ENCODE results near the gene KLHL25. TPM values are rescaled to one million over a fixed set of nuclear protein-coding genes. Genes with fewer than 3 reads are reported as not detected.

Gene KLHL25
- total and polyA plus RNA-seq, 2 experiments from 2014 or later: 2.0 to 7.1 TPM

DNA sequence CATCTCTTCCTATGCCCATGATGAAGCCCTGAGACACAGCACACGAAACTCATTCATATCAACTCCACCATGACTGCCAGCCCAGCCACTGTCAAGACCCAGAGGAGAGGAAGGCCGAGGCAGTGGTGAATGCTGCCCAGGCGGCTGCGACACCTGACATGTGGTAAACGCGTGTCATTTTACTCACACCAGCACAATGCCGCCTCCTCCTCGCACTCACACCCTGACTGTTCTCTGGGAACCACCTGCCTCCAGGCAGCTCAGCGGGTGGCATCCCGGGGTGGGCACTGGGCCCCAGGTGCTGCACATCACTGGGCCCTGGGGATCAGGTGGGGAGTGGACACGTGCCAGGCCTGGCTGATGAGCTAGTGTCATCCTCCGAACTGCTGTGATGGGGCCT lies 21.5 kb downstream of the KLHL25 start:
- no peaks in the 10 kb centered on the region for H4K20me1 ChIP-seq (ENCODE audit: insufficient read depth)

DNA sequence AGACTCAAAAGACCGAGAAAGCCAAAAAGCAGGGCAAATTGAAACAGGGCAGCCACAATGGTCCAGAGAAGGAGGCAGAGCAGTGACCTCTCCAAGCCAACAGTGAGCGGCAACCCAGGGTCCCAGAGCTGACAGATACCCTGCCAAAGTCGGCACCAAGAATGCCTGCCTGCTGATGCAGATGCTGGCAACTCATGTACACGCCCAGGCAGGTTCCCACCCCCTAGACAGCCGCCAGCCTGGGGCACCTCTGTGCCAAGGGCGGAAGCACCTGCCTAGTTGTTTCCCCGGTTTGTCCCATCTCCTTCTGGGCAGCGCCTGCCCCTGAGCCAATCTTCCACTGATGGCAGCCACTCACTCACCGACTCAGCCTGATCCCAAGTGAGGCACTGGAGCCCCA lies 22.1 kb downstream of the KLHL25 start:
- H3F3A ChIP-seq (ENCODE audit: insufficient read depth): no peaks in the 10 kb centered on the region
- no peak overlapping the region for H2AFZ ChIP-seq
- WGBS, 2 experiments (ENCODE audit: low coverage in 1 of 2, low lambda C conversion rate in 2 of 2, missing lambda C conversion rate in 2 of 2): 96 to 100% methylated on average over 7 to 9 of the region's 9 CpGs
- no peaks in the 10 kb centered on the region for H3K9me3 ChIP-seq (ENCODE audit: low read depth)
- peaks cover 11% of the 10 kb centered on the region; the same call in 1 of the 2 replicates for H3K79me2 ChIP-seq (ENCODE audit: insufficient read depth)
- no peak overlapping the region for H3K9ac ChIP-seq
- DNase-seq: no peak
- H3K4me2 ChIP-seq (ENCODE audit: unreplicated experiment): no peak overlapping the region
- H3K27ac ChIP-seq: no peak overlapping the region
- H3K36me3 ChIP-seq (ENCODE audit: low read depth): no peaks in the 10 kb centered on the region
- H3K4me3 ChIP-seq: no peak overlapping the region
- H3K4me1 ChIP-seq (ENCODE audit: insufficient read depth): no peaks in the 10 kb centered on the region; the same call in 1 of the 2 replicates
- H3K9me2 ChIP-seq (ENCODE audit: insufficient read depth): no peaks in the 10 kb centered on the region
- in situ Hi-C loops (cut with MboI): no loop called here
- TF ChIP-seq EZH2phosphoT487 (IDR thresholded peaks at IDR 0.05; ENCODE audit: insufficient read depth, low read depth) (no peak), EZH2 (IDR thresholded peaks at IDR 0.05; ENCODE audit: insufficient read depth, poor library complexity, severe bottlenecking) (no peak)
- H4K20me1 ChIP-seq (ENCODE audit: insufficient read depth): no peaks in the 10 kb centered on the region
- no peaks in the 10 kb centered on the region for H3K27me3 ChIP-seq (replicated peaks; ENCODE audit: insufficient read depth)

More for the DNA sequence above, 21.5 kb downstream of the KLHL25 start:
- H3K4me1 ChIP-seq (ENCODE audit: insufficient read depth): no peaks in the 10 kb centered on the region; the same call in 1 of the 2 replicates
- 84 to 89% methylated on average over 12 of the region's 12 CpGs for WGBS, 2 experiments (ENCODE audit: low coverage in 1 of 2, low lambda C conversion rate in 2 of 2, missing lambda C conversion rate in 2 of 2)
- no peak overlapping the region for H3K4me3 ChIP-seq
- in situ Hi-C loops (cut with MboI): no loop called here
- no peaks in the 10 kb centered on the region for H3K9me3 ChIP-seq (ENCODE audit: low read depth)
- no peak overlapping the region for H3K27ac ChIP-seq
- no peak for DNase-seq
- no peak overlapping the region for H3K9ac ChIP-seq
- peaks cover 11% of the 10 kb centered on the region; the same call in 1 of the 2 replicates for H3K79me2 ChIP-seq (ENCODE audit: insufficient read depth)
- no peak overlapping the region for H3K4me2 ChIP-seq (ENCODE audit: unreplicated experiment)
- H3F3A ChIP-seq (ENCODE audit: insufficient read depth): no peaks in the 10 kb centered on the region
- H2AFZ ChIP-seq: no peak overlapping the region
- TF ChIP-seq EZH2phosphoT487 (IDR thresholded peaks at IDR 0.05; ENCODE audit: insufficient read depth, low read depth): no peak
- no peak for TF ChIP-seq EZH2 (IDR thresholded peaks at IDR 0.05; ENCODE audit: insufficient read depth, poor library complexity, severe bottlenecking)
- H3K27me3 ChIP-seq (replicated peaks; ENCODE audit: insufficient read depth): no peaks in the 10 kb centered on the region
- no peaks in the 10 kb centered on the region for H3K36me3 ChIP-seq (ENCODE audit: low read depth)
- no peaks in the 10 kb centered on the region for H3K9me2 ChIP-seq (ENCODE audit: insufficient read depth)

DNA sequence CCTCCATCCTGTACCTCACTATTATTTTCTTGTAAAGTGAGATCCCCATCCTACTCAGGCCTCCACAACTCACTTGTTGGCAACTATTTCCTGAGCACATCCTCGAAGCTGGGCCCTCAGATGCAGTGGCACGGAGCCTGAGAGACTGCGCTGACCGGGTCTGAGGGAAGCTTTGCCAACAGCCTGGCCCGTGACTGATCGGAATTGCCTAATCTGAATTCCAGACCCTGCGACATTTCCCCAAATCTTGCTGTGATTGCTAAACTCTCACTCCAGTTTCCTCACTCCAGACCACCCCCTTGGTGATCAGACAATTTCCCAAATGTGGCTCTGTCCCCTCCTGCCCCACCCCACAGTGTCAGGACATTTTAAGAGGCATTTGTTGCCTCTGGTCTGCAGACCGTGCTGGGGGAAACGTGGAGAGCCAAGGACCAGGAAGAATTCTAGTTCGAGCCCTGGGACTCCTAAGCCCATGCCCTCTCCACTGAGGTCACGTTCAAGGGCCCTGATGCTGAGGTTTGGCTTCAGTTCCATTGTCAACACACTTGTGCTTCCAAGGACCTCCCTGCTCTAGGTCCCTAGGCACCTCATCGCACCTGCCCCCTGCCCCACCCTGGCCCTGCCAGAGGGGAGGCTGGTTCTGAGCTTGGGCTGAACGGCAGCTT lies 22.8 kb downstream of the KLHL25 start:
- no peaks in the 10 kb centered on the region for H4K20me1 ChIP-seq (ENCODE audit: insufficient read depth)
- H3K9me3 ChIP-seq (ENCODE audit: low read depth): no peaks in the 10 kb centered on the region
- peaks cover 11% of the 10 kb centered on the region; the same call in 1 of the 2 replicates for H3K79me2 ChIP-seq (ENCODE audit: insufficient read depth)
- in situ Hi-C loops (cut with MboI): no loop called here
- H3K27ac ChIP-seq: no peak overlapping the region
- H3K4me2 ChIP-seq (ENCODE audit: unreplicated experiment): no peak overlapping the region
- peak; percentile 76 for DNase-seq
- H2AFZ ChIP-seq: no peak overlapping the region
- H3K4me1 ChIP-seq (ENCODE audit: insufficient read depth): no peaks in the 10 kb centered on the region; the same call in 1 of the 2 replicates
- H3K36me3 ChIP-seq (ENCODE audit: low read depth): no peaks in the 10 kb centered on the region
- no peaks in the 10 kb centered on the region for H3K27me3 ChIP-seq (replicated peaks; ENCODE audit: insufficient read depth)
- TF ChIP-seq EZH2phosphoT487 (IDR thresholded peaks at IDR 0.05; ENCODE audit: insufficient read depth, low read depth) (no peak), EZH2 (IDR thresholded peaks at IDR 0.05; ENCODE audit: insufficient read depth, poor library complexity, severe bottlenecking) (no peak)
- 0 out of 2 replicates have a peak overlapping the region, but pooled peaks have one; percentile 3 for H3K9ac ChIP-seq
- no peaks in the 10 kb centered on the region for H3K9me2 ChIP-seq (ENCODE audit: insufficient read depth)
- H3K4me3 ChIP-seq: no peak overlapping the region
- no peaks in the 10 kb centered on the region for H3F3A ChIP-seq (ENCODE audit: insufficient read depth)
- 27 to 32% methylated on average over 13 of the region's 13 CpGs for WGBS, 2 experiments (ENCODE audit: low coverage in 1 of 2, low lambda C conversion rate in 2 of 2, missing lambda C conversion rate in 2 of 2)

DNA sequence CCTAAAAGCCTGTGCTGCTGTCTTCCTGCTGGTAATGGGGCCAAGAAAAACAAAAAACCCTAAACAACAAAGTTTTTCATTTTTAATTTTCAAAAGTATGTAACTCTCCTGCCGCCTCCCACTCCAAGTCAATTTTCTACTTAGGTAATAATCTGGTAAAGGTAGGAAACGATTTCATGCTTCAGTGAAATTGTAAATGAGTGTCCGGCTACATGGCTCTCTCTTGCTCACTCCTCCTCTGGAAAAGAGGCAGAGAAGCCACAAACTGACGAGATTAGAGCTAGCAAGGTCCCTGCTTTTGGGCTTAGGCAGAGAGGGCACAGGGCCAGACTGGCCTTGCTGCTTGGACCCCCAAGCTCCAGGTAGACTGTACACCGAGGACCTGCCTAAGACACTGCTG lies 23.5 kb downstream of the KLHL25 start:
- H3K36me3 ChIP-seq (ENCODE audit: low read depth): no peaks in the 10 kb centered on the region
- H3K4me3 ChIP-seq: no peak overlapping the region
- TF ChIP-seq EZH2 (IDR thresholded peaks at IDR 0.05; ENCODE audit: insufficient read depth, poor library complexity, severe bottlenecking): no peak
- TF ChIP-seq EZH2phosphoT487 (IDR thresholded peaks at IDR 0.05; ENCODE audit: insufficient read depth, low read depth): no peak
- H3K79me2 ChIP-seq (ENCODE audit: insufficient read depth): peaks cover 11% of the 10 kb centered on the region; the same call in 1 of the 2 replicates
- H3K9ac ChIP-seq: no peak overlapping the region
- no peaks in the 10 kb centered on the region for H3K9me3 ChIP-seq (ENCODE audit: low read depth)
- H4K20me1 ChIP-seq (ENCODE audit: insufficient read depth): no peaks in the 10 kb centered on the region
- H3K4me2 ChIP-seq (ENCODE audit: unreplicated experiment): no peak overlapping the region
- no peaks in the 10 kb centered on the region for H3K27me3 ChIP-seq (replicated peaks; ENCODE audit: insufficient read depth)
- H3F3A ChIP-seq (ENCODE audit: insufficient read depth): no peaks in the 10 kb centered on the region
- in situ Hi-C loops (cut with MboI): no loop called here
- no peaks in the 10 kb centered on the region for H3K9me2 ChIP-seq (ENCODE audit: insufficient read depth)
- DNase-seq: no peak
- no peak overlapping the region for H2AFZ ChIP-seq
- no peak overlapping the region for H3K27ac ChIP-seq
- 88 to 93% methylated on average over 5 of the region's 5 CpGs for WGBS, 2 experiments (ENCODE audit: low coverage in 1 of 2, low lambda C conversion rate in 2 of 2, missing lambda C conversion rate in 2 of 2)
- no peaks in the 10 kb centered on the region; the same call in 1 of the 2 replicates for H3K4me1 ChIP-seq (ENCODE audit: insufficient read depth)
